Peyer's patch (tissue), 4 donors: Measurements from ENCODE around the gene GALNT2. TPM values are rescaled to one million over a fixed set of nuclear protein-coding genes. Genes with fewer than 3 reads are reported as not detected.

ENCODE experiments used
- DNase-seq, 3 donors: peaks; one replicate each; pipeline ENCODE4 v3.0.0-alpha.2; 2017 to 2019
- H3K27ac ChIP-seq, 4 donors: fragments of 200-600 bp; sonication (generic); one replicate each; pipeline ENCODE4 v1.5.1; 2016 to 2019
- H3K27me3 ChIP-seq, 2 donors: fragments of 200-600 bp; sonication (generic); one replicate each; pipeline ENCODE4 v1.5.1; 2019
- H3K36me3 ChIP-seq, 3 donors: fragments of 200-600 bp; sonication (generic); one replicate each; pipeline ENCODE4 v1.5.1; 2016 to 2019
- H3K4me1 ChIP-seq, 4 donors: fragments of 200-600 bp; sonication (generic); one replicate each; pipeline ENCODE4 v1.5.1; 2016 to 2019
- H3K4me3 ChIP-seq, 4 donors: fragments of 200-600 bp; sonication (generic); 1 replicate in 3 of 4; 2 replicates in 1 of 4; pipeline ENCODE4 v1.5.1; 2016 to 2019; ENCODE audit warnings: mild to moderate bottlenecking in 1 of 4
- H3K9me3 ChIP-seq, 4 donors: fragments of 200-600 bp; sonication (generic); one replicate each; pipeline ENCODE4 v1.5.1; 2016 to 2019; ENCODE audit warnings: mild to moderate bottlenecking in 1 of 4
- CTCF ChIP-seq, 6 experiments: fragments of 450-650 bp in 4 of 6; fragments of 200-600 bp in 2 of 6; sonication (generic) in 1 of 6; IDR thresholded peaks; one replicate each; pipeline ENCODE4 v1.5.1; 2017 to 2019; ENCODE audit warnings: antibody characterized with exemption in 6 of 6, mild to moderate bottlenecking in 3 of 6, moderate library complexity in 1 of 6
- POLR2A ChIP-seq, 2 donors: fragments of 450-650 bp; IDR thresholded peaks; one replicate each; pipeline ENCODE4 v1.5.1; 2017; ENCODE audit warnings: antibody characterized with exemption in 2 of 2, mild to moderate bottlenecking in 2 of 2, moderate library complexity in 2 of 2
- total RNA-seq, 4 donors: library from RNA; depleted of rRNA; stranded (reverse); fragments of >200 nt; gene quantifications; one replicate each; pipeline ENCODE4 v1.1.0, GENCODE V29; 2016

The GALNT2 gene
- total RNA-seq, 4 donors from 2014 or later, result 36.3 to 52.5 (median 43.6) TPM

DNA sequence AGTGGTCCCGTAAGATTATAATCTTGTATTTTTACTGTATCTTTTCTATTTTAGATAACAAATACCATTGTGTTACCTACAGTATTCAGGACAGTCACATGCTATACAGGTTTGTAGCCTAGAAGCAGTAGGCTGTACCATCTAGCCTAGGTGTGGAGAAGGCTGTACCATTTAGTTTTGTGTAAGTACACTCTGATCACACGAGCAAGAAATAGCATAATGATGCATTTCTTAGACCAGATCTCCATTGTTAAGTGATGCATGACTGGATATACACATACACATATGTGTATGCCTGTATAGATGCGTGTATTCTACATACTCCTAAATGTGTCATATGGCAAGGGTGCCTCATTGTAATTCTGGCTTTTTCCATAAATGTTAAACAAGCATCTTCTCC lies 33.9 kb downstream of the GALNT2 start:
- Histone ChIP-seq H3K4me1 (peaks cover 14 to 26% (median 19%) of the 10 kb centered on the region in 4 donors), H3K27ac (no peak overlapping the region), H3K27me3 (no peaks in the 10 kb centered on the region)

GRCh38 chr1:230101556-230101955 lies 34.5 kb downstream of the GALNT2 start:
- TF ChIP-seq POLR2A (IDR thresholded peaks at IDR 0.05) (no peak), CTCF (IDR thresholded peaks at IDR 0.05) (no peak)
- no peaks in the 10 kb centered on the region for H3K9me3 ChIP-seq
- H3K27ac ChIP-seq, result peak overlapping the region in 1 of 4 donors; percentile 7
- H3K4me3 ChIP-seq, result no peak overlapping the region
- no peaks in the 10 kb centered on the region for H3K27me3 ChIP-seq
- no peak for DNase-seq
- H3K4me1 ChIP-seq, result peaks cover 14 to 30% (median 22%) of the 10 kb centered on the region in 4 donors
- no peaks in the 10 kb centered on the region for H3K36me3 ChIP-seq

More for the DNA sequence above, 33.9 kb downstream of the GALNT2 start:
- DNase-seq, result no peak
- TF ChIP-seq CTCF (IDR thresholded peaks at IDR 0.05) (no peak), POLR2A (IDR thresholded peaks at IDR 0.05) (no peak)
- Histone ChIP-seq H3K36me3 (no peaks in the 10 kb centered on the region), H3K4me3 (no peak overlapping the region), H3K9me3 (no peaks in the 10 kb centered on the region)

- H3K4me3 ChIP-seq, result no peak overlapping the region
- TF ChIP-seq CTCF (IDR thresholded peaks at IDR 0.05) (no peak), POLR2A (IDR thresholded peaks at IDR 0.05) (no peak)
- H3K27ac ChIP-seq, result peak overlapping the region in 1 of 4 donors; percentile 7
- no peak for DNase-seq
- H3K9me3 ChIP-seq, result no peaks in the 10 kb centered on the region
- no peaks in the 10 kb centered on the region for H3K27me3 ChIP-seq
- peaks cover 14 to 32% (median 23%) of the 10 kb centered on the region in 4 donors for H3K4me1 ChIP-seq
- no peaks in the 10 kb centered on the region for H3K36me3 ChIP-seq
Observed at GRCh38 chr1:230102046-230102445, 35.0 kb downstream of the GALNT2 start.

GRCh38 chr1:230102472-230102871 lies 35.4 kb downstream of the GALNT2 start:
- peak overlapping the region in 1 of 4 donors; percentile 7 for H3K27ac ChIP-seq
- peaks cover 14 to 33% (median 23%) of the 10 kb centered on the region in 4 donors for H3K4me1 ChIP-seq

DNA sequence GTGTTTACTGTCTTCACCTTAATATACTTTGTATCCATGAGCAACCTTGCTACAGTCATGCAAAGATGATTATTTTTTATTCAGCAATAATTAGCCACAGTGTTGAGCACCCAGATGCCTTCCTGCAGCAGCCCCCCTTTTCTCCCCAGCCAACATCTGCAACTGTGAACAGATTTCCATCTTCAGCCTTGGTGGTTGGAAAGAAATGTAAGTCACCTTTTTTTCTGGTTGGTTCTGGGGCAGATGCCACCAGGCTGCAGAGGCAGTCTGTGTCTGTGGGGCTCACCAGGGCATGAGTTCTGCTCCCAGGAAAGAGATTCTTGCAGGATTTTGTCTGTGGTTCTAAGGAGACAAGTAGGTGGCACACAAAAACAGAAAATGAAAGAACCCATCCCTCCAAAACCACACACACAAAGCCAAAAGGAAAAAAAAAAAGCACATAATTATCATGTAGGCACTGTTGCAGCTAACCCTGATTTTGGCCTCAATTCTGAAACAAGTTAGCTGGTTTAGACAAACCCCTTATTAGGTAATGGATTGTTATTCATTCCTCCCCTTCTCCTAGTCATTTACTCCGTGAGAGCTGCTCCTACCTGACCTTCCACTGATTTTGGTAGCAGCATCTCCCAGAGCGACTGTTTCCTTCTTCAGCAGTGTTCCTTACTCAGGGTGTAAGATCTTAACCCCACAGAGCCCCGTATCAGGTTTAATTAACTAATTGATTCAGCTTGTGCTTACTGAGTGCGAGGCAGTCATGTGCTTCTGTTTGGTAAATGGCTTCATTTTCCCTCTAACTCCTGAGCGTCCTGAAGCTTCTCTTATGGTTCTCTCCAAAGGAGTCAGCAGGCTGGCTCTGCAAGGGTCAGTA lies 36.5 kb downstream of the GALNT2 start:
- Histone ChIP-seq H3K36me3 (no peaks in the 10 kb centered on the region), H3K4me1 (peaks cover 14 to 33% (median 23%) of the 10 kb centered on the region in 4 donors), H3K27me3 (no peaks in the 10 kb centered on the region), H3K27ac (peak overlapping the region in 2 of 4 donors; percentile 30 to 70), H3K4me3 (no peak overlapping the region), H3K9me3 (no peaks in the 10 kb centered on the region)
- DNase-seq, result no peak
- TF ChIP-seq POLR2A (IDR thresholded peaks at IDR 0.05), result no peak
- no peak for TF ChIP-seq CTCF (IDR thresholded peaks at IDR 0.05)

More at GRCh38 chr1:230102472-230102871, 35.4 kb downstream of the GALNT2 start:
- no peaks in the 10 kb centered on the region for H3K27me3 ChIP-seq
- H3K36me3 ChIP-seq, result no peaks in the 10 kb centered on the region
- H3K9me3 ChIP-seq, result no peaks in the 10 kb centered on the region
- no peak overlapping the region for H3K4me3 ChIP-seq
- DNase-seq, result no peak
- TF ChIP-seq CTCF (IDR thresholded peaks at IDR 0.05) (no peak), POLR2A (IDR thresholded peaks at IDR 0.05) (no peak)
